Uterus (tissue), 2 donors: ENCODE data around the gene B3GALT4.

Experiments
- POLR2A ChIP-seq, 2 donors: fragments of 450-650 bp; IDR thresholded peaks; one replicate each; pipeline ENCODE4 v1.6.1; 2016; ENCODE audit warnings: antibody characterized with exemption in 2 of 2, mild to moderate bottlenecking in 1 of 2, moderate library complexity in 1 of 2
- TF ChIP-seq, protein P1 (sequence below), 4 experiments: fragments of 200-600 bp in 2 of 4; fragments of 450-650 bp in 2 of 4; sonication (generic) in 2 of 4; IDR thresholded peaks; one replicate each; pipeline ENCODE4 v1.5.1; 2016 to 2019; ENCODE audit warnings: antibody characterized with exemption in 4 of 4, mild to moderate bottlenecking in 2 of 4, moderate library complexity in 1 of 4

DNA sequence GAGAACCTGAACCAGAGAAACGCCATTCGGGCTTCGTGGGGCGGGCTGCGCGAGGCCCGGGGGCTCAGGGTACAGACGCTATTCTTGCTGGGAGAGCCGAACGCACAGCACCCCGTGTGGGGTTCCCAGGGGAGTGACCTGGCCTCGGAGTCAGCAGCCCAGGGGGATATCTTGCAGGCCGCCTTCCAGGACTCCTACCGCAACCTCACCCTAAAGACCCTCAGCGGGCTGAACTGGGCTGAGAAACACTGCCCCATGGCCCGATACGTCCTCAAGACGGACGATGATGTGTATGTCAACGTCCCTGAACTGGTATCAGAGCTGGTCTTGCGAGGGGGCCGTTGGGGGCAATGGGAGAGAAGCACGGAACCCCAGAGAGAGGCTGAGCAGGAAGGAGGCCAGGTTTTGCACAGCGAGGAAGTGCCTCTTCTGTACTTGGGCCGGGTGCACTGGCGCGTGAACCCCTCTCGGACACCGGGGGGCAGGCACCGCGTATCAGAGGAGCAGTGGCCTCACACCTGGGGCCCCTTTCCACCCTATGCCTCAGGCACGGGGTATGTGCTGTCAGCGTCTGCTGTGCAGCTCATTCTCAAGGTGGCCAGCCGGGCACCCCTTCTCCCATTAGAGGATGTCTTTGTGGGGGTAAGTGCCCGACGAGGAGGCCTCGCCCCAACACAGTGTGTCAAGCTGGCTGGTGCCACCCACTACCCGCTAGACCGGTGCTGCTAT, 904 bp downstream of the B3GALT4 start:
- TF ChIP-seq, protein P1, sequence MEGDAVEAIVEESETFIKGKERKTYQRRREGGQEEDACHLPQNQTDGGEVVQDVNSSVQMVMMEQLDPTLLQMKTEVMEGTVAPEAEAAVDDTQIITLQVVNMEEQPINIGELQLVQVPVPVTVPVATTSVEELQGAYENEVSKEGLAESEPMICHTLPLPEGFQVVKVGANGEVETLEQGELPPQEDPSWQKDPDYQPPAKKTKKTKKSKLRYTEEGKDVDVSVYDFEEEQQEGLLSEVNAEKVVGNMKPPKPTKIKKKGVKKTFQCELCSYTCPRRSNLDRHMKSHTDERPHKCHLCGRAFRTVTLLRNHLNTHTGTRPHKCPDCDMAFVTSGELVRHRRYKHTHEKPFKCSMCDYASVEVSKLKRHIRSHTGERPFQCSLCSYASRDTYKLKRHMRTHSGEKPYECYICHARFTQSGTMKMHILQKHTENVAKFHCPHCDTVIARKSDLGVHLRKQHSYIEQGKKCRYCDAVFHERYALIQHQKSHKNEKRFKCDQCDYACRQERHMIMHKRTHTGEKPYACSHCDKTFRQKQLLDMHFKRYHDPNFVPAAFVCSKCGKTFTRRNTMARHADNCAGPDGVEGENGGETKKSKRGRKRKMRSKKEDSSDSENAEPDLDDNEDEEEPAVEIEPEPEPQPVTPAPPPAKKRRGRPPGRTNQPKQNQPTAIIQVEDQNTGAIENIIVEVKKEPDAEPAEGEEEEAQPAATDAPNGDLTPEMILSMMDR (IDR thresholded peaks at IDR 0.05), result no peak
- TF ChIP-seq POLR2A (IDR thresholded peaks at IDR 0.05), result no peak
